Body of pancreas (tissue), 4 donors: ENCODE measurements around the gene TLNRD1. TPM values are rescaled to one million over a fixed set of nuclear protein-coding genes. Genes with fewer than 3 reads are reported as not detected.

ENCODE experiments used
- ATAC-seq: fragments of 150-250 bp; one replicate; pipeline ENCODE4 v1.9.1; 2016
- DNase-seq, 4 donors: peaks; one replicate each; pipeline ENCODE4 v3.0.0-alpha.2; 2019
- H3K27ac ChIP-seq, 4 donors: fragments of 200-600 bp; sonication (generic); 1 replicate in 3 of 4; 2 replicates in 1 of 4; pipeline versions ENCODE4 v1.5.1 to v1.6.1; 2016 to 2019; ENCODE audit warnings: mild to moderate bottlenecking in 1 of 4, mixed read lengths in 1 of 4, moderate library complexity in 1 of 4
- H3K27me3 ChIP-seq, 2 donors: fragments of 200-600 bp; sonication (generic); one replicate each; pipeline ENCODE4 v1.6.0; 2016; ENCODE audit warnings: mild to moderate bottlenecking in 1 of 2
- H3K36me3 ChIP-seq, 2 donors: fragments of 200-600 bp; sonication (generic); replicated peaks in 1 of 2; 2 replicates each; pipeline ENCODE4 v1.5.1; 2016; ENCODE audit warnings: low read depth in 2 of 2; ENCODE audit not compliant: insufficient read depth in 1 of 2
- H3K4me1 ChIP-seq: fragments of 200-600 bp; sonication (generic); one replicate; pipeline ENCODE4 v1.6.0; 2016
- H3K4me3 ChIP-seq, 2 donors: fragments of 200-600 bp; sonication (generic); 1 replicate in 1 of 2; 2 replicates in 1 of 2; pipeline ENCODE4 v1.5.1; 2016 to 2019
- H3K9me3 ChIP-seq, 3 donors: fragments of 200-600 bp; sonication (generic); 1 replicate in 2 of 3; 2 replicates in 1 of 3; pipeline ENCODE4 v1.5.1; 2016
- POLR2A ChIP-seq, 3 donors: fragments of 450-650 bp; IDR thresholded peaks; one replicate each; pipeline ENCODE4 v1.6.1; 2016; ENCODE audit warnings: antibody characterized with exemption in 3 of 3, mild to moderate bottlenecking in 2 of 3
- WGBS, 2 donors: methylation state at CpG; one replicate each; pipeline ENCODE4 v1.1.5; 2017; 5-methylcytosine and 5-hydroxymethylcytosine counted together
- intact Hi-C: fragments of 100-400 bp; cut with DNase I; formaldehyde crosslinking; loops from one replicate; pipeline ENCODE4 v1.15.1; 2023
- total RNA-seq, 2 donors: library from RNA; depleted of rRNA; stranded (reverse); fragments of >200 nt; gene quantifications; one replicate each; pipeline ENCODE4 v1.1.0, GENCODE V29; 2016
- TF ChIP-seq, protein P1 (sequence below), 7 experiments: fragments of 450-650 bp in 4 of 7; fragments of 200-600 bp in 3 of 7; sonication (generic) in 3 of 7; IDR thresholded peaks; one replicate each; pipeline ENCODE4 v1.5.1; 2016 to 2019; ENCODE audit warnings: antibody characterized with exemption in 7 of 7

Gene TLNRD1
- total RNA-seq, 2 donors from 2014 or later, result 22.6 to 44.8 TPM

DNA sequence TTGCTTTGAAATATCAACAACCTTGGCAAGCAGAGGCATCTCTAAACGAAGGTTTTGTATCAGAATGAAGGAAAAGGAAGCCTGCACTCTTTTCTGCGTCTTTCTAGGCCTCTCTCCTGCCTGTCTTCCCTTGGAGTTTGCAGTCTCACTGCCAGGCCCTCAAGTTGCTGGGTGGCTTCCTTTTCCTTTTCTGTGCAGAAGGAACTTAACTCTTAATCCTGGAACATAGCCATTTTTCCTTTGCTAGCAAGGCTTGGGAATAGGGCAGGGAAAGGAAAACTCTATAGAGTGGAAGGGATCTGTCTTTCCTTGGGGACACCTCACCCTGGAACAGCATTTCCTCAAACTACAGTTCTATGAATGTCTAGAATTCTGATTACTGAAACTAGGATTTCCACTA, 32.8 kb downstream of the TLNRD1 start:
- peaks cover 55% of the 10 kb centered on the region for H3K4me1 ChIP-seq
- H3K36me3 ChIP-seq, result no peaks in the 10 kb centered on the region
- ATAC-seq (no peak), DNase-seq (no peak)
- H3K4me3 ChIP-seq, result no peak overlapping the region
- no peaks in the 10 kb centered on the region for H3K9me3 ChIP-seq
- peak overlapping the region in 3 of 4 donors; percentile 38 to 73 (median 42) for H3K27ac ChIP-seq
- H3K27me3 ChIP-seq, result no peaks in the 10 kb centered on the region
- no peak for TF ChIP-seq POLR2A (IDR thresholded peaks at IDR 0.05)
- TF ChIP-seq, protein P1, sequence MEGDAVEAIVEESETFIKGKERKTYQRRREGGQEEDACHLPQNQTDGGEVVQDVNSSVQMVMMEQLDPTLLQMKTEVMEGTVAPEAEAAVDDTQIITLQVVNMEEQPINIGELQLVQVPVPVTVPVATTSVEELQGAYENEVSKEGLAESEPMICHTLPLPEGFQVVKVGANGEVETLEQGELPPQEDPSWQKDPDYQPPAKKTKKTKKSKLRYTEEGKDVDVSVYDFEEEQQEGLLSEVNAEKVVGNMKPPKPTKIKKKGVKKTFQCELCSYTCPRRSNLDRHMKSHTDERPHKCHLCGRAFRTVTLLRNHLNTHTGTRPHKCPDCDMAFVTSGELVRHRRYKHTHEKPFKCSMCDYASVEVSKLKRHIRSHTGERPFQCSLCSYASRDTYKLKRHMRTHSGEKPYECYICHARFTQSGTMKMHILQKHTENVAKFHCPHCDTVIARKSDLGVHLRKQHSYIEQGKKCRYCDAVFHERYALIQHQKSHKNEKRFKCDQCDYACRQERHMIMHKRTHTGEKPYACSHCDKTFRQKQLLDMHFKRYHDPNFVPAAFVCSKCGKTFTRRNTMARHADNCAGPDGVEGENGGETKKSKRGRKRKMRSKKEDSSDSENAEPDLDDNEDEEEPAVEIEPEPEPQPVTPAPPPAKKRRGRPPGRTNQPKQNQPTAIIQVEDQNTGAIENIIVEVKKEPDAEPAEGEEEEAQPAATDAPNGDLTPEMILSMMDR (IDR thresholded peaks at IDR 0.05), result no peak
- intact Hi-C loops, result no loop called here
- WGBS, 2 donors, result 16 to 30% methylated on average over 2 of the region's 2 CpGs

DNA sequence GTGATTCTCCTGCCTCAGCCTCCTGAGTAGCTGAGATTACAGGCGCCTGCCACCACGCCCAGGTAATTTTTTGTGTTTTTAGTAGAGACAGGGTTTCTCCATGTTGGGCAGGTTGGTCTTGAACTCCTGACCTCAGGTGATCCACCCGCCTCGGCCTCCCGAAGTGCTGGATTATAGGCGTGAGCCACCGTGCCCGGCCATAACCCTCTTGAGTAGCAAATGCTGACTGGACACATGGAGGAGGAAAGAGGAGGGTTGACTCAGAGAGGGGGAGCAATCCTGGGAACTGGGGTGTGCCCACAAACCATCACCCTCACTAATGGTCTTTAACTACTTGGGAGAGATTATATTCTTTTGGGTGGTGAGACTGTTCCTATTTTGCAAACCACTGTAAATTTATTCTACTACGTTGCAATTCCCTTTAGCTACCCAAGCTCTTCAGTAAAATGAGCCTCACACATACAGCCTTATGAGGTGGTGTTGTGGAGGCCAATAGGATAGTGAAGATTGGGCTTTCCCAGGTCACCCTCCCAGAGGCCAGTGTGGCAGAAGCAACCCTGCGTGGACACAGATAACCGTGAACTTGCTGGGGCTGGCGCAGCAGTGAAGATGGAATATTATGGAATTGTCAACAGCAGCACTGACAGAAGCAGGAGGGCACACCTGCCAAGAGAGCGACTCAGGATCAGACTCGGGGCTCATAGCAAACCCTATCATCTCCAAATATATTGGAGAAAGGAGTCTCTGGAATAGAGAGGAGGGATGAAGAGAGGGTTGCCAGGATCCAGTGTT, 37.4 kb downstream of the TLNRD1 start:
- no peak for DNase-seq
- Histone ChIP-seq H3K36me3 (no peaks in the 10 kb centered on the region), H3K4me3 (no peak overlapping the region), H3K27me3 (no peaks in the 10 kb centered on the region), H3K9me3 (no peaks in the 10 kb centered on the region), H3K4me1 (peaks cover 28% of the 10 kb centered on the region), H3K27ac (peak overlapping the region in 3 of 4 donors; percentile 6 to 37 (median 31))
- WGBS, 2 donors, result 78 to 87% methylated on average over 14 of the region's 14 CpGs
- TF ChIP-seq, protein P1 (IDR thresholded peaks at IDR 0.05), result no peak
- no peak for TF ChIP-seq POLR2A (IDR thresholded peaks at IDR 0.05)
- ATAC-seq, result no peak
- intact Hi-C loops, result no loop called here

DNA sequence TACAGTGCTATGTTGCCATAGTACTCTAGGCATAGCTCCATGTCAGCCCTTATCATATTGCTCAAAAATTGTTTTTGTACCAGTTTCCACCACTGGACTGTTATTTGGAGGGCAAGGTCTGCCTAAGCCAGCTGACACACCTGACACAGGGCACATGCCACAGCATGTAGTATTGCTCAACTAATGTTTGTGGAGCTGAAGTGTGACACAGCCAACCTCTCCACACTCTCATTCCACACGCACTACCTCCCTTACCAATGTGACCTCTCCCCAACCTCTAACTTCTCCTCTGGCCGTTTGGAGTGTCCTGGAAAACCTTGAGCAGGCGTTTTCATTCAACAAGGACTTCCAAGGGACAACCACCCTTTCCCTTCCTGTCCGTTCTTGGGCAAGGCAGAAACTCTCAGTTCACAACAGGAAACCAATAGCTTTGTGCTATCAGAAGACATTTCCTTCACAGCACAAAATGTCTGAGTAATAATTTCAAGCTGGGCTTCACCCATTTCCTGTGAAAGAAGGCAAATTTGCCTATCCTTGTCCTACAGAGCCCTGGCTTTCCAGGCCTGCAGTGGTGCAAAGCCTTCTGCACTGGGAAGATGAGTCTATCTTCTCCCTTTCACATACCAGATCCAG, 38.4 kb downstream of the TLNRD1 start:
- Histone ChIP-seq H3K27me3 (no peaks in the 10 kb centered on the region), H3K9me3 (no peaks in the 10 kb centered on the region), H3K4me3 (no peak overlapping the region), H3K27ac (peak overlapping the region; percentile 37 to 64 (median 50)), H3K36me3 (no peaks in the 10 kb centered on the region), H3K4me1 (peaks cover 18% of the 10 kb centered on the region)
- TF ChIP-seq, protein P1 (IDR thresholded peaks at IDR 0.05), result peak in 4 of 7 experiments; percentile 31 to 41 (median 35)
- peak in 1 of 3 donors; percentile 14 for TF ChIP-seq POLR2A (IDR thresholded peaks at IDR 0.05)
- DNase-seq (peak; percentile 58 to 86 (median 80)), ATAC-seq (peak; percentile 96)
- WGBS, 2 donors, result 17 to 33% methylated on average over 4 of the region's 4 CpGs
- intact Hi-C loops, result no loop called here

DNA sequence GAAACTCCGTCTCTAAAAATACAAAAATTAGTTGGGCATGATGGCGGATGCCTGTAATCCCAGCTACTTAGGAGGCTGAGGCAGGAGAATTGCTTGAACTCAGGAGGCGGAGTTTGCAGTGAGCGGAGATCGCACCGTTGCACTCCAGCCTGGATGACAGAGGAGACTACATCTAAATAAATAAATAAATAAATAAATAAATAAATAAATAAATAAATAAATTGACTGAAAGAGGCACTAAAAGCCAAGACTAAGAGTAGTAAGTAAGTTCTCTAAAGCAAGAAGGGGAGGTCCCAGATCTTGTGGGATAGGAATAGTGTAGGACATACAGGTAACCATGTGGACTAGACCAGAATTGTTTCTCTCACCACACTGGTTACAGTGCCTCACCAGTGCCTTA, 40.0 kb downstream of the TLNRD1 start:
- DNase-seq, result no peak
- Histone ChIP-seq H3K27me3 (no peaks in the 10 kb centered on the region), H3K9me3 (no peaks in the 10 kb centered on the region), H3K27ac (no peak overlapping the region), H3K36me3 (no peaks in the 10 kb centered on the region), H3K4me3 (no peak overlapping the region), H3K4me1 (peaks cover 17% of the 10 kb centered on the region)
- no peak for ATAC-seq
- intact Hi-C loops, result no loop called here
- WGBS, 2 donors, result 78 to 94% methylated on average over 6 of the region's 6 CpGs
- TF ChIP-seq POLR2A (IDR thresholded peaks at IDR 0.05), result no peak
- TF ChIP-seq, protein P1 (IDR thresholded peaks at IDR 0.05), result no peak
